GM12874 (cell line): ENCODE measurements around the gene STIM2.

Experiments
- TF ChIP-seq, protein P1 (sequence below): IDR thresholded peaks from 2 replicates; pipeline ENCODE4 v1.5.1; 2011; ENCODE audit warnings: low read depth, mild to moderate bottlenecking, control low read depth, low read length, moderate library complexity; ENCODE audit not compliant: insufficient read depth

Gene STIM2

DNA sequence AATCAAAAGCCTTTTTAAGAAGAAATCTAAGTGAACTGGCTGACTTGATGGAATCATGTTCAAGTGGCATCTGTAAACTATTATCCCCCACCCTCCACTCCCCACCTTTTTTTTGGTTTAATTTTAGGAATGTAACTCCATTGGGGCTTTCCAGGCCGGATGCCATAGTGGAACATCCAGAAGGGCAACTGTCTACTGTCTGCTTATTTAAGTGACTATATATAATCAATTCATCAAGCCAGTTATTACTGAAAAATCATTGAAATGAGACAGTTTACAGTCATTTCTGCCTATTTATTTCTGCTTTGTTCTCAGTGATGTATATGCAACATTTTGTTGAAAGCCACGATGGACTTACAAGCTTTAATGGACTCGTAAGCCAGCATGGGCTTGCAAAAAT lies 162.3 kb downstream of the STIM2 start:
- TF ChIP-seq, protein P1, sequence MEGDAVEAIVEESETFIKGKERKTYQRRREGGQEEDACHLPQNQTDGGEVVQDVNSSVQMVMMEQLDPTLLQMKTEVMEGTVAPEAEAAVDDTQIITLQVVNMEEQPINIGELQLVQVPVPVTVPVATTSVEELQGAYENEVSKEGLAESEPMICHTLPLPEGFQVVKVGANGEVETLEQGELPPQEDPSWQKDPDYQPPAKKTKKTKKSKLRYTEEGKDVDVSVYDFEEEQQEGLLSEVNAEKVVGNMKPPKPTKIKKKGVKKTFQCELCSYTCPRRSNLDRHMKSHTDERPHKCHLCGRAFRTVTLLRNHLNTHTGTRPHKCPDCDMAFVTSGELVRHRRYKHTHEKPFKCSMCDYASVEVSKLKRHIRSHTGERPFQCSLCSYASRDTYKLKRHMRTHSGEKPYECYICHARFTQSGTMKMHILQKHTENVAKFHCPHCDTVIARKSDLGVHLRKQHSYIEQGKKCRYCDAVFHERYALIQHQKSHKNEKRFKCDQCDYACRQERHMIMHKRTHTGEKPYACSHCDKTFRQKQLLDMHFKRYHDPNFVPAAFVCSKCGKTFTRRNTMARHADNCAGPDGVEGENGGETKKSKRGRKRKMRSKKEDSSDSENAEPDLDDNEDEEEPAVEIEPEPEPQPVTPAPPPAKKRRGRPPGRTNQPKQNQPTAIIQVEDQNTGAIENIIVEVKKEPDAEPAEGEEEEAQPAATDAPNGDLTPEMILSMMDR = no peak

DNA sequence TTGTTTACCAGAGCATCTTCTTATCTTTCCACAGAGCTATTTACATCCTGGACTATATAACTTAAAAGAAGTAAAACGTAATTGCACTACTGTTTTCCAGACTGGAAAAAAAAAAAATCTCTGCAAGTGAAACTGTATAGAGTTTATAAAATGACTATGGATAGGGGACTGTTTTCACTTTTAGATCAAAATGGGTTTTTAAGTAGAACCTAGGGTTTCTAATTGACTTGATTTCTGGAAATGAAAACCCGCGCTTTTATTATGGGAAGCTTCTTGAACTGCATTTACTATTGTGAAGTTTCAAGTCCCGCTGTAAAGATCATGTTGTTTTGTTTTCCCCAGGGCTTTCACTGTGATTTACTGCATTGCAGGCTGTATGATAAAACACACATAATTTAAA lies 162.7 kb downstream of the STIM2 start:
- TF ChIP-seq, protein P1 = no peak

DNA sequence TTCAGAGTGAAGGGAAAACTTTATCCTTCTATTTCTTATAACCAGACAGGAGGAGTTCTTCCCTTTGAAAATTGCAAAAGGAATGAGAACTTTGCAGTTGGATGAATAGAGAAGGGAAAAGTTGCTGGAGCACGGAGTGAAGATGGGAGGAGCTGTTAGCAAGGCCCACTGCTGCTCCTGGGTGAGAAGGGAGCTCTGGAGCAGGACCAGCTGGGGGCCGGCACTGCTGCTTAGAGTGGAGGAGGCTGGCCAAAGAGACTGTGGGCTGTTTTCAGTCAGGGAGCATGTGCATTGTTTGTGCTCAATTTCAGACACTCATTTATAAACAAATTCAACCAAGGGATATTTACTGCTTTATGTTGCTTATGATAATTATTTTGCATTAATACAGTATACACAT lies 164.2 kb downstream of the STIM2 start:
- TF ChIP-seq, protein P1 = no peak

DNA sequence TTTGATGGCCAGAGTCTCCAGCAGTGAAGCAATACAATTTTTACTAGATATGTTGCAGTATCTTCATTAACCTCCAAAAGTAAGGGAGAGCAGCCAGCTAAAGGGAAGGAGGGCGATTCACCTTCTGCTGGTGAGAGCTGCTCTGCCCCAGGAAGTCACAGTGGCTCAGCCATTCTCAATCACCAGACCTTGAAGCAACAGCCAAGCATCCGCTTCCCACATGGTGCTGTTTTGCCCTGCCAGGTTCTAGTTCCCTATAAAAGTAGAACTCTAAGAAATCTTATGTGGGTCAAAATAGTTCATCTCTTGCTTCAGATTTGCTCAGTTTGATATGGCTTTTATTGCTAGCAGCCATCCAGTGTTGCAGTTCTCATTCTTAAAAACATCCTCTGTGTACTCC lies 166.8 kb downstream of the STIM2 start:
- TF ChIP-seq, protein P1 = no peak

DNA sequence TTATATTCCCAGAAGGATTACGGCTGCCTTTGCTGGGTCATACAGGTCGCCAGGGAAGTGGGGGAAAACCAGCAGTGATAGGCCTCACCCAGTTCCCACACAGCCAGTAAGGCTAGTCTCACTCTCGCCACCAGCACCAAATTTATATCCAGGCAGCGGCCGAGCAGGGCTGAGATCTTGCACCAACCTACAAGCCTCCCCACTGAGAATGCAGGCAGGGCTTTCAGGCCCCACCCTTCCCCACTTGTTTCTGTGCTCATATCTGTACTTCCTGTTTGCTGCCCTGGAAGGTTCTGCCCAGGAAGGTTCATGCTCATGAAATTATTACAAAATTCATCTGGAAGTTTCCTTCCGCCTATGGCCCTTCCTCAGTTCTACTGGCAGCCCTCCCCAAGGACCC lies 179.7 kb downstream of the STIM2 start:
- TF ChIP-seq, protein P1 = no peak

DNA sequence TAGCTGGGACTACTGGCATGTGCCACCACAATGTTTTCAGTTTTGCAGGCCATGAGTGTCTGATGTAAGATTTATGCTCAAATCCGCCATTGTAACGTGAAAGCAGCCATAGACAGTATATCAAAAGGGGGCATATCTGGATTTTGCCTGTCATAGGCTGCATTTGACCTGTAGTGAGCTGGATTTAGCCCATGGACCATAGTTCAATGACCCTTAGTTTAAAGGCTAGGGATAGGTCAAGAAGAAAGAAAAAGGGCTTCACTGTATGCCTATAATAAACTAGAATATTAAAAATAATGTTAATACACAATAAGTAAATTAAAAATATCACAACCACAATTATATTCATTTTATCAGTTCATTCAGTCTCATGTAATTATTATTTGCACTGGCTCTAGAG lies 181.8 kb downstream of the STIM2 start:
- TF ChIP-seq, protein P1 = no peak

DNA sequence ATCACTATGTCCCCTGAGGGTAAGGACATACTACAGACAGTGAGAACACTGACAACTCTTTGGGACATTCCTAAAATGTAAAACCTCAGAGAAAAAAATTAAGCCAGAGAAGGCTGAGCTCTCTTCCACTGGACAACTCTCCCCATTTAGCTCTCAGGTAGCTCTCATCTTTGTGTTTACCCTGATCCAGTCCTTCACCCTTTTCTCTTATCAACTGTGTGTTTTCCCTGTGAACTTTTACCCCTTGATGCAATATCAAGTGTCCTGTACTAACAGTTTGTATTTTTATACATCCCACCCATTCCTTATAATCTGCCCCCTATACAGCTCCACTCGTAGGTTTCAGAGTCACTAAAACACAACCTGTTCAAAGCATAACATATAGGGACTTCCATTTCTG lies 182.6 kb downstream of the STIM2 start:
- TF ChIP-seq, protein P1 = no peak

DNA sequence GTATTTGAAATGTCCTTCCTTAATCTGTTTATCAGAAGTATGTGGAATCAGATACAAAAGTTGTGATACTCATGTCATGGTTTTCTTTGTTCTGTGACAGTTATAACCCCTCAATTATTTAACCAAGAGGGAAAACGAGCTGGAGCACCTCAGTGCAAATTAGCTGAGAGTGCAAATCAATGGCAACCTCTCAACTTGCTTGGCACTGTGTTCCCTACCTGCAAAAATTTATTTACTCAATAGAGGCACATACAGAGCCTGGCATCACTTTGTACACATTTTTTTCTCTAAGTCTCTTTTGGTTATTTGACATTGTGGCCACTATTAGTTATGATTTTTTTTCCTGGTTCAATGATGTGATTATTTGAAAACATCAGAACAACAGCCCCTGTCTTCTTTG lies 186.2 kb downstream of the STIM2 start:
- TF ChIP-seq, protein P1 = no peak
